GM18519 (cell line): ENCODE measurements around the gene CETP.
A peak's percentile ranks its signal among the peaks of the same experiment; 100 is the strongest.
"Not testable (repeated sequence)": the region's sequence is repeated elsewhere in the genome, so short reads cannot be mapped to it uniquely, and the experiment has no call there.

Experiments
- ATAC-seq: cut with Tn5 transposase; IDR thresholded peaks from one replicate; pipeline ENCODE4 v1.9.1; 2021; ENCODE audit warnings: mild to moderate bottlenecking, moderate library complexity; ENCODE audit not compliant: unreplicated experiment, low FRiP score

The CETP gene

DNA sequence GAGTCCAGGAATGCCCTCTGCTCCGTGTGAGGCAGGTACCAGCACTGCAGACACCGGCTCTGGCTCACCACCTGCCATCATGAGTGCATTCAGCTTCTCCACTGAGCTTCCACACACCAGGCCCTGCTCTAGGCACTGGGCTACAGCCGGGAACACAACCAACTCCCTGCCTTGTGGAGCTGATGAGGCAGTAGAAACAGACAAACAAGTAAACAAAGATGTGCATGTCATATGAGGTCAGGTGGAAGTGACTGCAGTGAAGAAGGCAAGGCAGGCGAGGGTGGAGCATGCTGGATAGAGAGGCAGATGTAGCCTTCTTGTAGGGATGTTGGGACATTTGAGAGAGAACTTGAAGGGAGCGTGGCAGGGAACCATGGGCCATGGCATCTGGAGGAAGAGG lies 32.6 kb downstream of the CETP start:
- ATAC-seq: no peak

DNA sequence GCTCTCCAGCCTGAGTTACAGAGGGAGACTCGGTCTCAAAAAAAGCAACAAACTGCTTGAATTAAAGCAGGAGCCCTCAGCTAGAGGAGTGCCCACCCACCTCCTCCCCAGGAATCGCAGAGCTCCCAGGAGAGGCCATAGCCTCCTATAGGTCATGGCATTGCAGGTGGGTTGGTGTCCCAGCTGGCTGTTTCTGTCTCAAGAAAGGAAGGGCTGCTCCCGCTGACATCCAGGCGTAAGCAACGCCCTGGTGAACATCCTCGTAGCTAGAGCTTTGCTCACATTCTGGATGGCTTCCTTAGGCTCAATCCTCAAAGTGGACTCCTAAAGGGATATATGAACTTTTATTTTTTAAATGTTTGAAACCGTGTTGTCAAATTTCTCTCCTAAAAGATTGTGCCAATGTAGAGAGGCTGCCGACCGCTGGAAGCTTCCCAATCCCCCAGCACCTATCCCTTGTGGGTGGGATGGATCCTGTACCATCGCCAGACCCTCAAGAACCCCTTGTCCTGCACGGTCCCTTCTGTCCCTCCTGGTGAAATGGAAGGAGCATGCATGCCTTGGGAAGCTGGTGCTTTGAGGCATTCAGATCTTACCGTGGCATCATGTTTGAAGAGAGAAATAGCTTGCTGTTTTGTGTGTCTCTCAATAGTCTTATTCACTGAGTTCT lies 33.5 kb downstream of the CETP start:
- ATAC-seq: no peak

DNA sequence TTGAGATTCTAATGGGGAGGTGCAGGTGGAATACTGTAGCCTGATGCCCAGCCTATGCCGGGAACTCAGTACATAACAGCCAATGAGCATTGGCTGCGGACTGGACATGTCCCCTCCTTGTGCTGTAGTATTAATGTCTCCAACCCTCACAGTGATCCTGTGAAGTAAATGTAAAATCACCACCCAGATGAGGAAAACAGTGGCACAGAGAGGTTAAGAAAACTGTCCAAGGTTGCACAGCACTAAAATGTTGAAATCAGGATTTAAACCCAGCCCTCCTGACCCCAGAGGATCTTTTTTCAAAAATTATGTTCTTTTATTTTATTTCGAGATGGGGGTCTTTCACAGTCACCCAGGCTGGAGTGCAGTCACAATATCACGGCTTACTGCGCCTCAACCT lies 35.5 kb downstream of the CETP start:
- ATAC-seq: no peak

DNA sequence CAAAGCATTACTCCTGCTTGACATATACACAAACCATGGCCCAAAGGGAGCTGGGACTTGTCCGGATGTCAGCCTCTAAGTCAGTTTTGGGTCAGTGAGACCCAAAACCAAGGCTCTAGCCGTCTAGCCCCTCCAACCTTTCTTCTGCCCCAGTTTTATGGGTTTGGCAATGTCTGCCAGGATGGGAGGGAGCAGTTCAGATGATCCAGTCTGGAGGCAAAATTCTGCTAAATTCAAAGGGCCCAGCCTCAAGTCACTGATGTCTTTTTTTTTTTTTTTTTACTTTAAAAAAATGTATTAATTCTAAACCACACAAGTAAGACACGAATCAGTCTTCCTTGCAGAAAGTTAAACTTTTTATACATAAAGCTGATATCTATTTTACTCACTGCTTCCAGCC lies 36.2 kb downstream of the CETP start:
- no peak for ATAC-seq

DNA sequence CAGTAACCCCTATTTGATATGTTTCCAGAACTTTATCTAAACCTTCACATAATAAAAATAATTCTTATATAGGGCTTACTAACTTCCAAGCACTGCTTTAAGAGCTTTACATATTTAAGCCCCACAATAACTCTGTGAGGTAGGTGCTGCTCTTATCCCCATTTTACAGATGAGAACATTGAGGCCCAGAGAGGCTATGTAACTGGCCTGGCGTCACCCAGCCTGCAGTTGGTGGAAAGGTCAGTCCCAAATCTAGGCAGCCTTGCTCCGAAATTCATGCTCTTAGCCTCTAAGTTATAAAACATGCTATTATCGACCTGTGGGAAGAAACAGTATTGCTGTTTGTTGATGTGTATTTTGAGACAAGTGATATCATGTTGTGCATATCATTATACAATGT lies 36.6 kb downstream of the CETP start:
- no peak for ATAC-seq

DNA sequence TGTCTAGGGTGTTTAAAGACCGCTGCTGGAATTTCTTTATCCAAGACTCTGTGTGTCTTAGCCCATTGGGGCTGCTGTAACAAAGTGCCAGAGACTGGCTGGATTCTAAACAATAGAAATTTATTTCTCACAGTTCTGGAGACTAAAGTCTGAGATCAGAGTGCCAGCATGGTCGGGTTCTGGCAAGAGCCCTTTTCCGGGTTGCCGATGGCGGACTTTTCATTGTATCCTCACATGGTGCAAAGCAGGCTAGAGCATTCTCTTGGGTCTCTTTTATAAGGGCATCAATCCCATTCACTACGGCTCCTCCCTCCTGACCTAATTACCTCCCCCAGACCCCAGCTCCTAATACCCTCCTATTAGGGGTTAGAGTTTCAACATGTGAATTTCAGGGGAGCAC lies 37.1 kb downstream of the CETP start:
- ATAC-seq: no peak

DNA sequence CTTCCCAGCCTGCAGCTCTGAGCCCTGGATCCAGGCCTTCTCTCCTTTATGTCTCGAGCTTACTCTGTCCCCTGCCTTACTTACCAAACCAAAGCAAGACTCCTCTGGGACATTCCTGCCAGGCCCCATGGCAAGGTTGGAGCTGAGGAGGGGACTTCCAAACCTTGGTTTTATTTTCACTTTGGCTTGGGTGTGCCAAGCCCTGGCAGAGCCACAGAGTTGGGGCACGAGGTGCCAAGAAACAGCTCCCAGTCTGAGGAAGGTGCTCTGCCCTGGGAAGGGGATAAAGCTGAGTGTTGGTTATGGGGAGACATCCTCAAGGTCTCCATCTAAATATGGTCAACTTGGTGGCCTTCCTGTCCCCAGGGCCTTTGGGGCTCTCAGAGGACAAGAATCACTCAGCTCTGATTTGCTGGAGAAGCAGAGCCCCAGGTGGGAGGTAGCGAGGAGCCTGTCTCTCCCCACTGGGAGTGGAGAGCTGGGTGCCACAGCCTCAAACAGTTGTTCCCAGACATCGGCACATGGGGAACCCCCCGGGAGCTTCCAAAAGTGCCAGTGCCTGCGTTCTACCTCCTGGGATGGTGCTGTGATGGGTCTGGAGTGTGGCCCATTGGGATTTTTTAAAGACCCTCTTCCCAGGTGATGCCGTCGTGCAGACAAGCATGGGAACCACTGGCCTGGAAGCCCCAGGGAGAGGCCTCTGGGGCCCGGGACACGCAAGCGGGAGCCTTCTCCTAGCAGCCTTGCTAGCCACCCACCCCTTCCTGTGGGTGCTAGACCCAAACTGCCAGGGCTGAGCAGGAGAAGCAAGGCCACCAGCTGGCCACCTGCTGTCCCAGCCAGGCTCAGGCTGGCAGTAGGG lies 37.9 kb downstream of the CETP start:
- ATAC-seq: no peak

DNA sequence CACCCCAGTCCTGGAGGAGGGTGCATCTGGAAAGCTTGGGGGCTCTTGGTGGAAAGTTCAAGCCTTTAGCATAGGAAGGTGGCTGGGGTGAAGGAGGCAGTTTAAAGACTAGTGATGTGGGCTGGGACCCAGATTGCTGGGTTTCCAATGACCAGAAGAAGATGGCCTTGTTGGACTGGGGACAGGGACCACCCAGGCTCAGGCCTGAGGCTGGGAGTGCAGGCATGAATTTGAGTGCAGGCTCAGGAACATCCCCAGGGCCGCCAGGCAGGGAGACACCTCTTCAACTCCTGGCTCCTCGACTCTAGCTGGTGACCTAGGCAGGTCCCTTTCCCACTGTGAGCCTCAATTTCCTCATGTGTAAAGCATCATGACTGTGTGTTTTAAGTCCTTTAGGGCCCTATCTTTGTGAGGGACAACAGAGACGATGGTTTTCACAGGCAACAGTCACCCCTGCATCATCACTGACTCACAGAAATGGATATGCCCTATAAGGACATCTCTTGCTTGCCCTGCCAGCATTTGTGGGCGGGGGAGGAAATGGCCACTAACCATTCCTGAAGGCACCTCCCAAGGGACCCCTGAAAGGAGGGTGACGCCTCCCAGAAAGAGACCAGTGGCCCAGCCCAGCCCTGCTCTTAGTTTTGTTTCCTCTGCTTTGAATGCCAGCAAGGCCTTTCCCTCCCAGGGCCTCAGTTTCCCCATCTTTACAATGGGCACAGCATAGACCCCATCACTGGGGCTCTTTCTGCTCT lies 38.7 kb downstream of the CETP start:
- peak; percentile 33 for ATAC-seq

DNA sequence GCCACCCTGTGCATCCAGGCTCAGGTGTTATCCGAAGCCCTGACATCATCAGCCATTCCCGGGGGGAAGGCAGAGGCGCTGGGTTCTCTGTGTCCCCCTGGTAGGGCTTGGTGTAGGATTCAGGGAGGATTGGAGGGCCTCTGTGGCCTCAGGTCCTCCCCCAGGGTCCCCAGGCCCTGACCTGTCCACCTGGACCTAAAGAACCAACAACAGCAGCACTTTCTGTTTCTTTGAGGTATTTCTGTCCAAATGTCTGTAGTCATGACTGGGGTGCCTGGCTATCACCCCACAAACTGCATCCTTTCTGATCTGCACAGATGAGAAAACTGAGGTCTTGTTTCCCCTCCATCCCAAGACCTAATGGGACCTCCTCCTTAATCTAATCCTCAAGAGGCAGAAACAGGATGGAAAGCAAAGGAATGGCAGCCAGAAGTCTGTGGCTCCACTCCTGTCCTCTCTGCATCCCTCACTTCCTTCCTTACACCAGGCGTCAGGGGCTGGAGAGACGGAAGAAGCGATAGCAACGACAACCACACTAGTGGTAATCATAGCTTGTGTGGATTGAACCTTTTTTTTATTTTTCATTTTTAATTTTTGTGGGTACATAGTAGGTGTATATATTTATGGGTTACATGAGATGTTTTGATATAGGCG lies 39.4 kb downstream of the CETP start:
- ATAC-seq: no peak

DNA sequence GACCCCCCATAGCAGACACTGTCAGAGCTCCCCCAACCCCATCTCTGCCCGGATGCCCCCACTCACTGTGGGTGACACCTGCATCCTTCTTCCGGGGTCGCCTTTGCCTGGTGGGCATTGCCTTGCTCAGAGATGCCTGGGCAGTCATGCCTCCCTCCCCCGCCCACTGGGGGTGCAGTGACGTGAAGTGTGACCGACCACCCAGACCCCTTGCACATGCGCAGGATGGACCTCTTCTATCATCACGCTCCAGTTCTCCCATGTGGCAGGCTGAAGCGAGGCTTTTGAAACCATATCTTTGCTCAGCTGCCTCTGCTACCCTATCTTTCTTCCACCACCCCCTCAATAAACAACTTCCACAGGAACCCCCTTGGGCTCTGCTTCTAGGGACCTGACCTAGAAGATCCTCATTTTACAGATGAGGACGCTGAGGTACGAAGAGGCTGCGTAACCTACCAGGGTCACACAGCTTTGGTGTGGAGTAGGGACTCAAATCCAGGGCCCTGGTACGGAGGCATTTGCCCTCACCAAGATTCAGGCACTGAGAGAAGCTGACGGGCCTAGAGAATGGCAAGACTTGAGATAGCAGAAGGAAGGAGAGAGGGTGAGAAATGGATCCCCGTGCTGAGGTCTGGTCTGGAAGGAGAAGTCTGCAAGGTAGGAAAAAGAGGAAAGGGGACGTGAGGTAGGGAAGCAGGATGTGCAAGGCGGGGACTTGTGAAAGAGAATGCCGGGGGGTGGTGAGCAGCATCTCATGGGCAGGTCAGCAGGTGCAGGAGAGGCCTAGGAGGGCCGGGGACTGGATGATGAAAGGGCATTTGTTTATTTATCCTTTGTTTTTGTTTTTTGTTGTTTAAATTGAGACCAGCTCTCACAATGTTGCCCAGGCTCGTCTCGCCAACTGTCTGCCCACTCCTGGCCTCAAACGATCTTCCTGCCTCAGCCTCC lies 42.0 kb downstream of the CETP start:
- no peak for ATAC-seq

DNA sequence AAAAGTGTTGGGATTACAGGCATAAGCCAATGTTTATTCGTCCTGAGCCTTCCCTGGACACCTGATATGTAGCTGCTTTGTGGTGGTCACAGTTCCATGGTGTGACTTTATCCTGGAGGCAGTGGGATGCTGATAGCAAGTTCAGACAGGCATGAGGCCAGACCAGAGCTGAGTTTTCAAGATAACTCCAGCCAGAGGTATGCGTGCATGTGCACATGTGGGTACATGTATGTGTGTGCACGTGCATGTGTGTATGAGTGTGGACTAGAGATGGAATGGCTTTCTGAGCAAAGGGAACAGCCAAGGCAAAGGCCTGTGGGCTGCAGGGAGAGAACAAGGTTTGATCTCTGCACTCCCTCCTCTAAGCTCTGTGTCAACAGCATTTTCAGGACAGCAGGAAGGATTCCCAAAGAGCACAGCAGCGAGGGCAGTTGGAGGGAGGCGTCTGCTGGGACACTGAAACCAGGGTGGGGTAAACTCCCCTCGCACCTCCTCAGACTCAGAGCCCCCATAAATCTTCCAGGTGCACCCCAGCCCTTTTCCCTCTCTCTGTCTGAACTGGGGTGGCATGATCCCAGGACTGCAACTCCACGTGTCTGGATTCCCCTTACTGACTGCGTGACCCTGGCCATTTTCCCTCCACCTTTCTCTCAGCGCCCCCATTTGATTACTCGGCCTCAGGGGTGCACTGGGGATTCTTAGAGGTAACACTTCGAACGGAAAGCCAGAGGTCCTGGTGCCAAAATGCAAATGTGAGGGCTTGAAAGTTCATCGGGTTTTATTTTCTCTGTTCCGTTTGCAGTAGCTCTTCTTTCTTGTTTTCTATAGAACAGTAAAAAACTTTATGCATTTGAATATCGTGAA lies 42.9 kb downstream of the CETP start:
- no peak for ATAC-seq

DNA sequence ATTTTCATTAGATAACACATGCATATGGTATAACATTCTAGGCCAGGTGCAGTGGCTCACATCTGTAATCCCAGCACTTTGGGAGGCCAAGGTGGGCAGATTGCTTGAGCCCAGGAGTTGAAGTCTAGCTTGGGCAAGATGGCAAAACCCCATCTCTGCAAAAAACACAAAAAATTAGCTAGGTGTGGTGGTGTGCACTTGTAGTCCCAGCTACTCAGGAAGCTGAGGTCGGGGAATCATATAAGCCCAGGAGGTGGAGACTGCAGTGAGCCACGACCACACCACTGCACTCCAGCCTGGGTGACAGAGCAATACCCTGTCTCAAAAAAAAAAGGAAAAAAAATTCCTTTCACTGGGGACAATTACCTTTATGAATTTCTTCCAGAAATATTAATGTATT lies 43.8 kb downstream of the CETP start:
- ATAC-seq: not testable (repeated sequence)

DNA sequence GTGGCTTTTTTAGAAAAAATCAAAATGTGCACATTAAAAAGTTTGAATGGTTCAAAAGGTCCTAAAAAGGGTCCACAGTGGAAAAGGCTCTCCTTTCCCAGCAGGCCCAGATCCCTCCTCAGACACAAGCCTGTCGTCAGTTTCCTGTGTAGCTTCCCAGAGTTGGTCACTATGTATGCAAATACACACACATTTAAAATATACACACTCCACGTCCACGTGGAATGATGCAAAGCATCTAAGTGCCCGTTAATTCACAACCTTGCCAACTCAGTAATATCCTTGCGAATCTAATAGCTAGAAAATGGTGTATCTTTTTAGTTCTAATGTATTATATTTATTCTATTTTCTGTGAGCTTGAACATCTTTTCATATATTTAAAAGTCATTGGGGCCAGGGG lies 45.3 kb downstream of the CETP start:
- ATAC-seq: no peak

DNA sequence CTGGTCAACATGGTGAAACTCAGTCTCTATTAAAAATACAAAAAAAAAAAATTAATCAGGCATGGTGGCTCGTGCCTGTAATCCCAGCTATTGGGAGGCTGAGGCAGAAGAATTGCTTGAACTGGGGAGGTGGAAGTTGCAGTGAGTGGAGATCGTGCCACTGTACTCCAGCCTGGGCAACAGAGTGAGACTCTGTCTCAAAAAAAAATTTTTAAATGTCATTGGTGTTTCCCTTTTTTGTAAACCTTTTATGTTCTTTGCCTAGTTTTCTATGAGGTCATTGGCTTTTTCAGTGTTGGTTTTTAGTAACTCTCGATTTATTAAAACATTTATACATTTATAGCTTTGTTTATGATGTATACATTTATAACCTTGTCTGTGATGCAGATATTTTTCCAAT lies 45.8 kb downstream of the CETP start:
- no peak for ATAC-seq

DNA sequence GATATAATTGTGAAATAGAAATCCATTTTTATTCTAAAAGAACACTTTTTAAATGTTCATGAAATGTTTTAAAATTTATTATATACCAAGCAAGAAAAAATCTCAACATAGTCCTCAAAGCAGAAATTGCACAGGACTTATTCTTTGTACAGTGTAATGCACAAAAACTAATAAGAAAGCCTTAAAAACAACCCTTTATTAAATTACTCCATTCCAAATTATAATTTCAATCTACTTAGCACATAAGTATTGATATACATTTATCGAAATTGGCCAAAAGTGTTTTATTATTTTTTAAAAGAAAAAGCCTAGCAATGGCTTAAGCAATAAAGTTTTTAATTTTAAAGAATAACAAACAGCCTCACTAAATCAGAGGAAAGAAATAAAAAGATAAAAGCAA lies 46.7 kb downstream of the CETP start:
- no peak for ATAC-seq

DNA sequence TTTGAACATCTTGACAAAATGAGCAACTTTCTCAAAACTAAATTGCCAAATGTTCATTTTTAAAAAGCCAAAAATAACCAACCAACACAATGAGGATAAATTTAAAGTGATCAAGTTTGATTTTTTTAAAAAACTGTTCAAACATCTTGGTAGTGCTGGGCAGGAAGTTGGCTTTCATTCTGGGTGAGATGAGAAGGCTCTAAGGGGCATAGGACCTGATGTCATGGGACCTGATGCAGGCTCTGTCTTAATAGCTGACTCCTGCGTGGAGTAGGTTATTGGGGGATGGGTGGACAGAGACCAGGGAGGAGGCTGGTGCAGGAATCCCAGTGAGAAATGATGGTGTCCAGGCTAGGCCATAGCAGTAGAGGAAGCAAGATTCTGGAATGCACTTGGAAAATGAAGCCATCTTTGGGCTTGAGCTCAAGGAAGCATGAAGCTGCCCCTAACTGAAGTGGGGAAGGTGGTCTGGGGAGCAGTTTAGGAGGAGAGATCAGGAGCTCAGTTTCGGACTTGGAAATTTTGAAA lies 48.0 kb downstream of the CETP start:
- ATAC-seq: no peak

DNA sequence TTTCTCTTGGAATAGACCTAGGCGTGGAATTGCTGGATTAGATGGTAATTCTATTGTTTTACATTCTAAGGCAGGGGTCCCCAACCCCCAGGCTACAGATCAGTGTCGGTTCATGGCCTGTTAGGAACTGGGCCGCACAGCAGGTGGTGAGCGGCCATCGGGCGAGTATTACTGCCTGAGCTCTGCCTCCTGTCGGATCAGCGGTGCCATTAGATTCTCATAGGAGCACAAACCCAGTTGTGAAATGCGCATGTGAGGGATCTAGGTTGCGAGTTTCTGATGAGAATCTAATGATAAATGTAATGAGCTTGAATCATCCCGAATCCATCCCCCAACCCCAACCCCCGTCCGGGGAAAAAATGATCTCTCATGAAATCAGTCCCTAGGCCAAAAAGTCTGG lies 50.6 kb downstream of the CETP start:
- ATAC-seq: no peak

DNA sequence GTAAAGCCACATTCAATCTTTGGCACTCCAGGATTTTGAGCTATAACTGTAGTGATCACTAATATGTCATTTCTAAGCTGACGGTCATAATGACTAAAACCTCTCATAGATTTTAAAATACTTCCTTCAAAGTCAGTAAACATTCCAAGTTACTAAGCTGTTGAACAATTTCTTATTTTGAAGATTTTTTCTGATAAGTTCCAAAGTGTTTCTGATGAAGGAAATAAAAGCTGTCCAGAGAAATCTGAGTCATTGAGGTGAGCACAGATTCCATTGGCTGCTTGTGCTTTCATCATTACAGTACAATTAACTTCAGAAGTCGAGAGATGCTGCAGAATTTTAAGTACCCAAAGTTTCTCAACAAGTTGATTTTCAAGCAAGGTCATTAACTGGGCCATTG lies 51.5 kb downstream of the CETP start:
- no peak for ATAC-seq

DNA sequence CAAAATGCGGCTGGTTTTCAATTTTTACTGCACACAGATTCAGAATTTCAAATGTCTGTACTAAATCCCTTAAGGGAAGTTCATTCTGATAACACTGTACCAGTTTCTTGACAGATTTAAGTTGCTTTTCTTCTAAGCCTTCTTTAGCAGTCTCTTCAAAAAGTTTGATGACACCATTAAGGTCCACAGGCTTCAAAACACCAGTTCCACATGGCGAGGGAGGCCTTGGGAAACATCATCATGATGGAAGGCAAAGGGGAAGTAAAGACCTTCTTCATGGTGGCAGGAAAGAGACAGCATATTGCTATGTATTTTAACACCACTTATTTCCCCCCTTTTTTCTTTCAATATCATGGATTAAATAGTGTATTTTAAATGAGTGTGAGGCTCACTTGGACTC lies 52.2 kb downstream of the CETP start:
- no peak for ATAC-seq
